HG02885 (cell line): ENCODE data around the gene MTG1.
"Not testable (repeated sequence)": the region's sequence is repeated elsewhere in the genome, so short reads cannot be mapped to it uniquely, and the experiment has no call there.

Source experiments
- ATAC-seq: cut with Tn5 transposase; IDR thresholded peaks from one replicate; pipeline ENCODE4 v1.9.1; 2021; ENCODE audit warnings: mild to moderate bottlenecking; ENCODE audit not compliant: unreplicated experiment, poor library complexity

The MTG1 gene

GRCh38 chr10:133358162-133358924, 35.6 kb upstream of the MTG1 start:
- no peak for ATAC-seq

GRCh38 chr10:133358925-133359310, 35.0 kb upstream of the MTG1 start:
- ATAC-seq, result no peak

GRCh38 chr10:133359554-133359971, 34.4 kb upstream of the MTG1 start:
- ATAC-seq, result no peak

GRCh38 chr10:133359972-133360610, 33.9 kb upstream of the MTG1 start:
- ATAC-seq, result no peak

- no peak for ATAC-seq
Observed at GRCh38 chr10:133361227-133361626, 32.7 kb upstream of the MTG1 start.

GRCh38 chr10:133361773-133362441, 32.0 kb upstream of the MTG1 start:
- no peak for ATAC-seq

GRCh38 chr10:133362846-133363245, 31.1 kb upstream of the MTG1 start:
- ATAC-seq, result no peak

- ATAC-seq, result no peak
Observed at GRCh38 chr10:133364645-133365431, 29.1 kb upstream of the MTG1 start.

- no peak for ATAC-seq
Observed at GRCh38 chr10:133365461-133366129, 28.4 kb upstream of the MTG1 start.

- ATAC-seq, result no peak
Observed at GRCh38 chr10:133366130-133366478, 27.9 kb upstream of the MTG1 start.

- no peak for ATAC-seq
Observed at GRCh38 chr10:133366751-133367150, 27.2 kb upstream of the MTG1 start.

- ATAC-seq, result not testable (repeated sequence)
Observed at GRCh38 chr10:133367461-133367860, 26.5 kb upstream of the MTG1 start.

GRCh38 chr10:133368153-133368552, 25.8 kb upstream of the MTG1 start:
- no peak for ATAC-seq

GRCh38 chr10:133370030-133370786, 23.7 kb upstream of the MTG1 start:
- ATAC-seq, result no peak

- ATAC-seq, result no peak
Observed at GRCh38 chr10:133372507-133372906, 21.4 kb upstream of the MTG1 start.

GRCh38 chr10:133373174-133374090, 20.5 kb upstream of the MTG1 start, which contains the start of gene ECHS1:
TSS of gene ECHS1 (minus strand) at chr10:133373354. CDS start at chr10:133373333, 21 bp downstream.
- ATAC-seq, result peak; percentile 93

- ATAC-seq, result no peak
Observed at GRCh38 chr10:133375357-133376115, 18.4 kb upstream of the MTG1 start.

- ATAC-seq, result not testable (repeated sequence)
Observed at GRCh38 chr10:133376183-133376582, 17.8 kb upstream of the MTG1 start.
